ENCODE data around the gene LRFN5.

DNA sequence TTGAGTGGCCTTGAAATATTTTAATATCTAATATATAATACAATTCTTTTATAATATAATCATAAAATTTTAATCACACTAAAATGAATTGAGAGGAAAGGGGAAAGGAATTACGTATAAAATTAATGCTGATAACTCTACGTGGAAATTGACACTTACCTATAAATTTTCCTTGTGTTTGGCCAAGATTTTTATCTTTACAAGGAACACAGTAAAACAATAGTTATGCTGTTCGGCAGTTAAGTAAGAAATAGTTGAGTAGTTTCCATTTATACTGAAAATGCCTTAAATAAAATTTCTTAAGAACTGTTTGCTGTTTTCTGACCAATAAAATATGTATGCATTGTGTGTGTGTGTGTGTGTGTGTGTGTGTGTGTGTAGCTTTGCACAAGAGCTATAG, 294.4 kb downstream of the LRFN5 start:
- TF ChIP-seq CTCF (IDR thresholded peaks at IDR 0.05) (no peak), EP300 (IDR thresholded peaks at IDR 0.05) (no peak), POLR2AphosphoS5 (IDR thresholded peaks at IDR 0.05) (no peak), POLR2A (IDR thresholded peaks at IDR 0.05) (no peak)
